IPS DF 4.7 (cell line): ENCODE measurements around the gene NAA25.
"Not testable (repeated sequence)": the region's sequence is repeated elsewhere in the genome, so short reads cannot be mapped to it uniquely, and the experiment has no call there.

Experiments
- DNase-seq: peaks from one replicate; pipeline ENCODE4 v3.0.0-alpha.2; 2013; ENCODE audit warnings: low spot score; ENCODE audit errors: extremely low read depth

NAA25 gene

GRCh38 chr12:112116232-112117060 is 7.9 kb upstream of the NAA25 start:
- peak; percentile 82 for DNase-seq

- DNase-seq, result no peak
Observed at GRCh38 chr12:112115259-112116045, 6.9 kb upstream of the NAA25 start.

DNA sequence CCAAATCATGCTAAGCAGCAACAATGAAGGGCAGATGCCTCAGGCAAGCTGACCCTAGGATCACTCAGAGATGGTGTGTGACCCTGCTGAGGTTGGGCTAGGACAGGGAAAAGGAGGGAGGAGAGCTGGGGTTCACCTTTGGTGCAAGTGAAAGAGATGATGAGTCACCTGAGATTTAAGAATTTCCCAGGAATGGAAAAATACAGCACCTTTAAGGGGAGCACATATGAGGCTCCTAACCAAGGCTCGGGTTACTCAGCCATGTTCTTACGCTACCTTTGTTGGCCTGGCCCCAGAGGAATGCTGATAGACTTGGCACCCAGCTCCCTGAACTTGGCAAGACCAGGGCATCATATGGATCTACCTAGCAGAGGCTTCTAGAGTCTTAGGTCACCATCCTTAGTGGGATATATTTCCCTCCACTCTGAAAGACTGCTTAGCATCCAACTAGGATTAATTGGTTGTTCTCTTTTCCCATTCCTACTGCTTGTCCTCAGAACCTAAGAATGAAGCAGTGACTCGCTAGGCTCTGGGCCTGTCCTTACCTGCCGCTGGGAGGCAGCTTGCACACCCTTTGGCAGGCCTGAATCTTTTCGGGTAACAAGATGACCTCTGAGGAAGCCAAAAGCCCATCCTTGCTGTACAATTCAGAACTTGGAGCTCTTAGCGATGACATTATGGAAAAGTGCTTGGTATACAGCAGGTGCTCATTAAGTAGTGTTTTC is 4.0 kb upstream of the NAA25 start:
- no peak for DNase-seq

DNA sequence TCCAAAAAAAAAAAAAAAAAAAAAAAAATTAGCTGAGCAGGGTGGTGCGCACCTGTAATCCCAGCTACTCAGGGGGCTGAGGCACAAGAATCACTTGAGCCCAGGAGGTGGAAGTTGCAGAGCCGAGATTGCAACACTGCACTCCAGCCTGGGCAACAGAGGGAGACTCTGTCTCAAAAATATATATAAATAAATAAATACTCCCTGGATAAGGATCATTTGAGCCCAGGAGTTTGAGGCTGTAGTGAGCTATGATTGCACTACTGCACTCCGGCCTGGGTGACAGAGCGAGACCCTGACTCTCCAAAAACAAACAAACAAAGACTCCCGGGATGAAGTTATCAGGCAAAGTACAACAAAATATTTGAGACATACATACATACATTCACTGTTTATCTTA is 3.3 kb upstream of the NAA25 start:
- DNase-seq, result no peak

DNA sequence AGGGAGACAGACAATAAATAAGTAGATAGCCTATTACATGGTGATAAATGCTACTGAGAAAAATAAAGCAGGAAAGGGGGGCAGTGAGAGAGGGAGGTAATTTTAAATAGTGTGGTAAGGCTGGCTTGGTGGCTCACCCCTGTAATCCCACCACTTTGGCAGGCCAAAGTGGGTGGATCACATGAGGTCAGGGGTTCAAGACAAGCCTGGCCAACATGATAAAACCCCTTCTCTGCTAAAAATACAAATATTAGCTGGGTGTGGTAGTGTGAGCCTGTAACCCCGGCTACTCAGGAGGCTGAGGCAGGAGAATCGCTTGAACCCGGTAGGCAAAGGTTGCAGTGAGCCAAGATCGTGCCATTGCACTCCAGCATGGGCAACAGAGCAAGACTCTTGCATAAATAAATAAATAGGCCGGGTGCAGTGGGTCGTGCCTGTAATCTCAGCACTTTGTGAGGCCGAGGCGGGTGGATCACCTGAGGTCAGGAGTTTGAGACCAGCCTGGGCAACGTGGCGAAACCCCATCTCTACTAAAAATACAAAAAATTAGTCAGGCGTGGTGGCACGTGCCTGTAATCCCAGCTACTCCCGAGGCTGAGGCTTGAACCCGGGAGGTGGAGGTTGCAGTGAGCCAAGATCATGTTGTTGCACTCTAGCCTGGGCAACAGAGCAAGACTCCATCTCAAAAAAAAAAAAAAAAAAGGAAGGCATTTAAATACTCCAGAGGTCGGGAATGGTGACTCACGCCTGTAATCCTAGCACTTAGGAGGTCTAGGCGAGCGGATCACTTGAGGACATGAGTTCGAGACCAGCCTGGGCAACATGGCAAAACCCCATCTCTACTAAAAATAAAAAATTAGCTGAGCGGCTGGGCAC is 2.4 kb upstream of the NAA25 start:
- DNase-seq, result not testable (repeated sequence)

DNA sequence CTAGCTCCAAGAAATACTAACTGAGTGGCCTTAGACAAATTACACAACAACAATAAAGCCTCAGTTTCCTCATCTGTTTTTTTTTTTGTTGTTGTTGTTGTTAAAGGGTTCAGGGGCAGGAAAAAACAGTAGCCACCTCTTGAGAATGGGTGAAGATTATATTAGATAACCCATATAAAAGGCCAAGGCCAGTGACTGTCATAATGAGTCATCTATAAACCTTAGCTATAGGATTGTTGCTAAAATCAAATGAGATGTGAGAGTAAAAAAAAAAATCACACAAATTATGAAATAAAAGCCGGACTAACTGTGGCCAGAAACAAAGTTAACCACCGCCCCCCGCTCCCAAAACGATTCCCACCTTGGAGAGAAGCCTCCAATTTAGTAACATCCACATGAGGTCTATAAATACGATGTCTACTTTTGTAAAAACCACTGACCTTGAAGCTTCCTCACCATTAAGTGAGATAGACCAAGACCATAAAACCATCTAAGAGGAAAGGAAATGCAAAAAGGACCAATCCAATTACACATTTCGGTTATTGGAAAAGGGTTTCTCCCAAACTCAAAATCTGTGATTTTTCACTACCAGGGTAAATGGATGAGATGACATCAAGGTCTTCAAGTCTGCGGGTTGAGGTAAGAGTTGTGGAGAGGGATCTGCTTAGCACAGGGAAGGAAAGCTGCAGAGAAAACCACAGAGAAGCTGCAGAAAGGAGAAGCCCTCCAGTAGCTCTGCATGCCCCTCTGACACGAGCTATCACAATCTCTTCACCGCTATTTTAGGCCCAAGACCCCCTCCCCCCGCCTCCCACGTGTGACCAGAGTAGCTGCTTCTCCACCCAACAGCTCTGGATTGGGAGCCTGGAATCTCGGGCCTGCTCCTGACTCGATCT is 1.0 kb downstream of the NAA25 start:
- no peak for DNase-seq

- DNase-seq, result no peak
Observed at GRCh38 chr12:112105891-112106290, 2.7 kb downstream of the NAA25 start.

GRCh38 chr12:112103758-112104503 is 4.7 kb downstream of the NAA25 start:
- no peak for DNase-seq

DNA sequence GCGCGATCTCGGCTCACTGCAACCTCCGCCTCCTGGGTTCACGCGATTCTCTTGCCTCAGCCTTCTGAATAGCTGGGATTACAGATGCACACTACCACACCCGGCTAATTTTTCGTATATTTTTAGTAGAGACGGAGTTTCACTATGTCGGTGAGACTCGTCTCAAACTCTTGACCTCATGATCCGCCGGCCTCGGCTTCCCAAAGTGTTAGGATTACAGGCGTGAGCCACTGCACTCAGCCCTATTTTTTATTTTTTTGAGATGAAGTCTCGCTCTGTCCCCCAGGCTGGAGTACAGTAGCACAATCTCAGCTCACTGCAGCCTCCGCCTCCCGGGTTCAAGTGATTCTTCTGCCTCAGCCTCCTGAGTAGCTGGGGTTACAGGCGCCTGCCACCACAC is 5.8 kb downstream of the NAA25 start:
- DNase-seq, result not testable (repeated sequence)

GRCh38 chr12:112102127-112102526 is 6.5 kb downstream of the NAA25 start:
- DNase-seq, result no peak

GRCh38 chr12:112100500-112100899 is 8.1 kb downstream of the NAA25 start:
- DNase-seq, result not testable (repeated sequence)

- no peak for DNase-seq
Observed at GRCh38 chr12:112097641-112098040, 10.9 kb downstream of the NAA25 start.

DNA sequence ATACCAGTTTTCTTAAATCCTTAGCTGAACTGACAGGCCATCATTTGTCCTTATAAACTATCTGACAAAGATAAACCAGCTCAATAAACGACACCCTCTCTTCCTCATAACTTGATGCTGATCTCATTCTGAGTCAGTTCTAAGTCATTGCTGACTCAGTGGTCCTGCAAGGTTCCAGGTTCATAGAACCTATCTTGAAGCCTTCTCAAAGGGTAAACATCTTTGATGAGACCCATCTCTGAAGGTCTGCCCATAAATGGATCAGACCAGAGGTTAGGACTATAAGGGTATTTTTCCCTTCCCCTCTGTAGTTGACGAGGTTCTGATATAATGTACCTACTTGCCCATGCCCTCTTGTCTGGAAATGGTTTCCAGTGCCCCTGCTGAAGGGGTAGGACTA is 11.9 kb downstream of the NAA25 start:
- DNase-seq, result no peak

DNA sequence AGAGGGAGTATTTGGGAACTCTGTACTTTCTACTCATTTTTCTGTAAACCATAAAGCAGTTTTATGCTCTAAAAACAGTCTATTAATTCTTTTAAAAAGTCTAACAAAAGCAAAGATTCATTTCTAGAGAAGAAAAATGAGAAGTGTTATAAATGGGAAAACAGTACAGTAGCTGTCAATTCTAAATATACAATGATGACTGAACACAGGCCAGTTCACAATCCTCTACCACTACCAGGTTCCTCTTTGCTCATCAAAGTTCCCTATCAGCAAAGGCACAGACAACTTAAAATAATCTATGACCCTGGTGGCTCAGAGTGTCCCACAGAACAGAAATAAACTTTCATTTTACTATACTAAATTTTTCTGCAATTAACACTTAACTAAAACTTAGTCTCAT is 12.5 kb downstream of the NAA25 start:
- no peak for DNase-seq

- no peak for DNase-seq
Observed at GRCh38 chr12:112091563-112091962, 17.0 kb downstream of the NAA25 start.

DNA sequence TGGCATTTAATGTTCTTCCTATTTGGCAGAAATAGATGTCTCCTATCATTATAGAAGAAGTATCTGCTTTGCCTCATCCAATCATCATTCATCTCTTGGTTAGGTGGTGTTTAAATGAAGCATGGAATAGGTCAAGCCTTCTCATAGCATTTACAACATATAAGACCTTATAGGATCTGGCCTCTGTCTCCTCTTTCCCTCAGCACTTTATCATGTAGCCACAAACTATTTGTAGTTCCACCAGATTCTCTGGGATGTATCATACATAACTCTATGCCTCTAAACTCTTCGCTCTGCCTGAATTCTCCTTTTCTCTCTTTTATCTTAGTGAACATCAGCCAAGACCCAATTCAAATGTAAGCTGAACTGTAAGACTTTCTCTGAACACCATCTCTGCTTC is 20.7 kb downstream of the NAA25 start:
- no peak for DNase-seq

DNA sequence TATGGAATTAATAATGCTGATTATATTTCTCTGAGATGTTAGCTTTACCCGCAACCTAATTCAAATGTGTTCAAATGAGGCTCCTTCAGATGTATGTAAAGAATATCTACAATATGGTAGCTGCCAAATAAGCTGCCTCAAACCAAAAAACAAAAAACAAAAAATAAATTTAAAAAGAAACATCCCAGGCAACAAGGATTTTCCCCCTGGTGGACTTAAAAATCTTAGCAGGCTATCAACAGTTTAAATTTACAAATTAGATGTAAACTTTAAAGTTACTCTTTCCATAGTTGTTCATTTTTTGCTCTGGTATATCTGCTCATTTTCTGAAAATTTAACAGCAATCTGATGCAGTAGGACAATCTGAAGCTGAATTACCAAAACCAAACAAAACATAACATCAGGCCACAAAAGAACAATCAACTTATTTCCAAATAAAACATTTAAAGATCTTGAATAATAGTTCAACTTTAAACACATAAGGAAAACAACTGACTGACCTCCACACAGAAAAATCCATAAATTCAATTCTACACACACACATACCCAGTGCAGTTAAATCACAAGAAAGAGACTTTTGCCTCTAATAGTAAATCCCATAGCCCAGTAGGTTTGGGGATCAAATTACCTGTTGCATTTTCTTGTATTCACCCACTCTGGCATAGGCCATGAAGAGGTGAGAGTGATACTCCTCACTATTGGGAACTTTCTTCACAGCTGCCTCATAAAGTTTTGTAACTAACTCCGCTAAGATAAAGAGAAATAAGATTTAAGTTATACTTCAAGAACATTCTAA is 21.3 kb downstream of the NAA25 start:
- no peak for DNase-seq

DNA sequence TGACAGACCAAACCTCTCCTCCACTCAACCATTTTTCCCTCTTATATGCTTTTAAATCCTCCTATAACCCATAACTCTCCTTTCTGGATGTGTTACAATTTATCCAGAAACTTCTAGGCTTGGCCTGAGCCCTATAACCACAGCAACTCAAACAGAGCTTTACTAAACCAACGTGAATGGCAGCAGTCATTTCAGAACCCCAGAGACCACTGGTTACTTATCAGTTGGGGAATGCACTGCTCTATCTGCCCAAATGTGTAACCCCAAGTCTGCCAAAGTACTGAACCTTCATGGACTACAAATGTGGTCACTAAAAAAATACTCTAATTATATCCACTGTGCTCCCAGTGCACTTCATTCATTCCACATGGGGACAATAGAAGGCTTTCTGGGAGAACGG is 42.0 kb downstream of the NAA25 start:
- DNase-seq, result no peak
